Erythroblast (primary cell): Measurements from ENCODE around the gene SERINC3.

Experiments used
- DNase-seq, 2 experiments: peaks; one replicate each; lab custom pipeline; 2025; lab: John Stamatoyannopoulos, UW
- GATA1 ChIP-seq: IDR thresholded peaks from 2 replicates; pipeline ENCODE4 v1.6.1; 2011; ENCODE audit warnings: low read depth, mild to moderate bottlenecking, control low read depth, low read length, moderate library complexity
- POLR2A ChIP-seq: IDR thresholded peaks from 2 replicates; pipeline ENCODE4 v1.6.1; 2011; ENCODE audit warnings: mild to moderate bottlenecking, low read length

SERINC3 gene

DNA sequence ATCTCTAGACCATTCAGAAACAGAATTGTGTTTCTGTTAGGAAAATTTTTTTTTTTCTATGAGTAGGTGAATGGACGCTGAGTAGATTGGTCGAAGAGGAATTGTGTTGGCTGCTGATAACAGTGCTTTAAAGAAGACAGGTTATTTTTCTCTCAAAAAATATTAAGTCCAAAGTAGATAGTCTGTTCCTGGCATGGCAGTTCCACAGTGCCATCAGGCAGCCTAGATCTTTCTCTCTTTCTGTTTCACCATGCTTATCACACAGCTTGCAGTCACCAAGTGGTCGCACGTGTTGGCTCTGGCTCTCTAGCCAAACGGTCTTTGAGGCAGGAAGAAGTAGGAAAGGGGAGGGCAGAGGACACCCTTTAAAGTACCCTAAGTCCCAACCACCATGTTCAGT, 22.4 kb upstream of the SERINC3 start:
- peak; percentile 89 to 97 for DNase-seq
- peak; percentile 29 for TF ChIP-seq GATA1
- TF ChIP-seq POLR2A = peak; percentile 62

DNA sequence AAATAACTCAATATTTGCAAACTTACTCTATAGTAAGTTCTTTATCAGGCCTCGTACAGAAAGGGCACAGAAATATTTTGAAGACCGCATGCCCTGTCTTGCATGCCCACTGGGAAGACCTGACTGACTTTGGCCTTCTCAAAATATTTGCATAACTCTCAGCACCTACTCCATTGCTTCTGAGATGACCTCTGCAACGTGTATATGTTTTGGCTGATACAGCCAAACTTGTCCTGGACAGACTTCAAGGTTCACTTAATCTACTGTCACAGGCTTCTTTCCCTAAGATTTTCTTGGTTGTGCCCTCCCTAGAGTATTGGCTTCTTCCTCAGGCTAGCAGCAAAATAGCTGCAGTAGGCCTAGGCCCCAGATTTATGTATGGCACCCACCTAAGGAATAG, 21.5 kb upstream of the SERINC3 start:
- TF ChIP-seq POLR2A (no peak), GATA1 (no peak)

DNA sequence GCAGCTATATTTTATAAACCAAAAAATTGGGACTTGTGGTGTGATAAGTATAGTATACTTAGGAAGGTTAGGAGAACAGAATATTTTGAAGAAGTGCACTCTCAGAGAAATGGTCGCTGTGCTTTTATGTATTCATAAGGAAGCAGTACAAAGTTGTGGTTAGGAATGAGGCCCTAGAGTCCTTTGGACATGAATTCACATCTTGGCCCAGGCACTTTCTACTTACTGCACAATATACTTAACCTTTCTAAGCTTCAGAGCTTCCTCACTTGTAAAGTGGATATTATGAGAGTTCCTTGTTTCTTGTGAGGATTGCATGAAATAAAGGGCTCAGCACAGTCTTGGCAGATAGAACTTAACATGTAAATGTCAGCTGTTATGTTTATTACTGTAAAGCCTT, 21.0 kb upstream of the SERINC3 start:
- TF ChIP-seq GATA1 (no peak), POLR2A (no peak)
- no peak for DNase-seq

More for the DNA sequence above, 21.5 kb upstream of the SERINC3 start:
- DNase-seq = peak; percentile 40 to 73

DNA sequence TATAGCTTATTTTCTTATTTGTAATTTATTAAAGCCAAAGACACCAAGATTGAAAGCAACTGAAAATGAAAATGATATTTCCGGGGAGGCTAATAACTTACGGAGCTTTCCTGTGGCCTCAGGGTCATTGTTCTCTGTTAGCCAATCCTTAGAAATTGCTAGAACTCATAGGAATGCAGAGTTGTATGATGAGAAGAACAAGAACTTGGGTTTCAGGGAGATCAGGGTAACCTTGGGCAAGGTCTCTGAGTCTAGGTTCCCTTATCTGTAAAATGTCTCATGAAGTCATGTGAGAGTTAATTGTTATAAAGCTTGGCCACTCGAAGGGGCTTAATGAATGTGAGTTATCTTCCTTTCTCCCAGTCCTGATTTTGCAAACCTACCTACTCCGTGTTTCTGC, 20.1 kb upstream of the SERINC3 start:
- DNase-seq = peak; percentile 26 to 53
- no peak for TF ChIP-seq GATA1
- no peak for TF ChIP-seq POLR2A

DNA sequence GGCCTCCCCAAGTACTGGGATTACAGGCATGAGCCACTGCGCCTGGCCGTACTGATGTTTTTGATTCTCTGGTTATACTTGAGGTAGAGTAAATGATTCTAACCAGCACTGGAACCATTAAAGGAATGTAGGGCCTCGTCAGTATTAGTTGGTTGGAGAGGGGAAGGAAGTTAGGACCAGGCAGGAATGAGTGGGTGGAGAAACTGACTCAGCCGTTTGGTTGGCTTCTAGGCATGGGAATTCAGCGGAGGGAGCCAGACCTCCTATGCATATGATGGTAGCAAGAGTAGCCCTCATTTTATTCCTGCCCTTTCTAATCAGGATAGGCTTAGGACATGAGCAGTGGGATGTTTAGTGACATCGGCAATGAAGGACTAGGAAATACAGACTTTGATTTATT, 19.0 kb upstream of the SERINC3 start:
- TF ChIP-seq POLR2A = no peak
- TF ChIP-seq GATA1 = no peak
- DNase-seq = no peak

DNA sequence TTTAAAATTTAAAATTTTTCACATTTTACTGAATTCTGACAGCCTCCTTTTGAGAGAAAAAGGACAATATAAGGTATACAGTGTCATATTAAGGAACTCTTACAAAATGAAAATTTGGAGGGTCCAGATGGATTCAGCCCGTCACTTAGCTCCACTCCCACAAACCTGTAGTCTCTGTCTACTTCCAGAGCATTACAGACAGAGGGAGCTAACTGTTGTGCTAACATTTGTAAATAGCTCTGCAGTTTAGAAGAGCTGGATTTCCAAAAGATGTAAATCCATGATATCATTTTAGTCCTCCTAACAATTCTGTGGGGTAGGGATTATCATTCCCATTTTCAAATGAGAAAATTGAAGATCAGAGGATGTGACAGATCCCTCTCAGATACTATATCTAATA, 16.1 kb upstream of the SERINC3 start:
- no peak for DNase-seq
- TF ChIP-seq GATA1 (no peak), POLR2A (no peak)

DNA sequence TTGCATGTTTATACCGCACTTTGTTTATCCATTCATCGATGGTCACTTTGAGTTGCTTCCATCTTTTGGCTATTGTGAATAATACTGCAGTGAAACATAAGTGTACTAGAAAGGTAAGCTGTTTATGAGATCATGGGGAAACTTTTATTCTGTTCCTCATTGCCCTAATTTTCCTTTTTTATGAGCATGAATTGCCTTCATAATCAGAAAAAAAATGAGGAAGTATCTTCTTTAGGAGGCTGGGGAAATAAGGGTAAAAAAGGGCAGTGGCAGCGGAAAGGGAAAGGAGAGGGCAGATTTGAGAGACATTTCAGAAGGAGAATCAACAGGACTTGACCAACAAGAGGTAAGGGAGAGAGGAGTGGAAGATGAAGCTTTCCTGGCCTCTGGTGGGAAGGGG, 14.3 kb upstream of the SERINC3 start:
- no peak for TF ChIP-seq GATA1
- no peak for TF ChIP-seq POLR2A

DNA sequence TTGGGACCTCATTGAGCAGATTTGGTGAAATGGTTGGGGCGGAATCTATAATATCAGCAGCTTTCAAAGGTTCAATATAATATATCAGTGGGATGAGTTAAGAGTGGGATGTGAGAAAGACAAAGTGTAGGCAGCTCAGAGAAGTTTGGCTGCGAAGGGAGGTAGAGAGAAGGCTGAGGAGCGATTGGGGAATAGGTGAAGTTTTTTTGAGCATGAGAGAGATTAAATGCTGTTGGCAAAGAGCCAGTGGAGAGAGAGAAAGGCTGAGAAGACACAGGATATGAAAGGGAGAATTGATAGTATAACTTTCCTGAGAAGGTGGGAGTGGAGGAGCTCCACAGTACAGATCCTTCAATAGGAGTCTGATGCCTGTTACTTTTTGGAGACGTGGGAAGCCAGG, 12.1 kb upstream of the SERINC3 start:
- TF ChIP-seq GATA1 (no peak), POLR2A (no peak)
- peak; percentile 44 to 48 for DNase-seq

More for the DNA sequence above, 14.3 kb upstream of the SERINC3 start:
- no peak for DNase-seq

DNA sequence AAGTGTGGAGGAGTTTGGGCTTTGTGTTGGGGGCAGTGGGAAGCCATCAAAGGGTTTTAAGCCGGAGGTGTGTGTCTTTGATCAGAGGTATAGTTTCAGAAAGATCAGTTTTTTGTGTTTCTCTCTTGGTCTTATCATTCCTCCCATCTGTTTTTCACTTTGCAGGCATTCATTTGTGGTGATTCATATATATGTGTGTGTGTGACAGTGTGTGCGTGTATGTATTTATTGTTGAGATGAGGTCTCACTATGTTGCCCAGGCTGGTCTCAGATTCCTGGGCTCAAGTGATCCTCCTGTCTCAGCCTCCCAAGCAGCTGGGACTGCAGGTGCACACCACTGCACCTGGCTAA, 11.1 kb upstream of the SERINC3 start:
- DNase-seq = peak; percentile 47 to 49
- no peak for TF ChIP-seq POLR2A
- no peak for TF ChIP-seq GATA1

DNA sequence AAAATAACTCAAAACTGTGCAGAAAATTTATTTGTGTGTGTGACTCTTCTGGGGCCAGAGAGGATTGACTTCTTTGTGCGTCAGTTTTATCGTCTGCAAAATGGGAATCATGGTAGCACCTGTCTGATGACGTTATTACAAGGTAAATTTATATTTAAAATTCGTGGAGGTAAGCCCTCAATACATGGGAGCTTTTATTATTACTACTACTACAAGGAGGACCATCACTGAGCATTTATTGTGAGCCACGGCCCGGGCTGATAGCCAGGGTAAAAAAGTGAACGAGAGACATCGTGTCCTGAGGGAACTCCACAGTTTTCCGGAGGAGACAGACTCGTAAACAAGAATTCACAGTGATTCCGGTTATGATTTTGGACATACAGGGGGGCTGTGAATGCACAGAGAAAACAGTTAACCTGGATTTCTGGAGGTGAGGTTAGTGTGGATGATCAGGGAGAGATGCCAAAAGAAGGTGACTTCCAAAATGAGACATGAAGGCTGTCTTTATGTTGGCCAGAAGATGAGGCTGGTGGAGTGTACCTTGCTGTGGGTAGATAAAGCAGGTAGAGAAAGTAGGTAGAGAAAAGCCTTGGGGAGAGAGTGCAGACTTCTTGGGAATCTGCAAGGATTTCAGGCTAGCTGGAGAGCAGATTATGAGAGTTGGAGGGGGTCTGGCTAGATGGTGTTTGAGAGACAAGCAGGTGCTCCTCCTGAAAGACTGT, 10.6 kb upstream of the SERINC3 start:
- peak in 1 of 2 experiments; percentile 47 for DNase-seq
- TF ChIP-seq GATA1 (no peak), POLR2A (no peak)

DNA sequence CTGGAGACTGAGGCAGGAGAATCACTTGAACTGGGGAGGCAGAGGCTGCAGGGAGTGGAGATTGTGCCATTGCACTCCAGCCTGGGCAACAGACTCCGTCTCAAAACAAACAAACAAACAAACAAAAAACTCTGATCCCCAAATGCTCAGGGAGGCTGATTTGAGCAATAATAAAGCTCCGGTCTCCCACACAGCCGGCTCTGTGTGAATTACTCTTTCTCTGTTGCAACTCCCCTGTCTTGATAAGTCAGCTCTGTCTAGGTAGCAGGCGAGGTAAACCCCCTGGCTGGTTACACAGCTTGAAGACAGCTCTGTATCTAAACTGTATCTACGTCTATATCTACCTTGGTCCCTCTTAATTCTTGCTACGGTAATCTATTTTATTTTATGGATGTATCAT, 6.4 kb upstream of the SERINC3 start:
- no peak for DNase-seq
- TF ChIP-seq POLR2A (no peak), GATA1 (no peak)

DNA sequence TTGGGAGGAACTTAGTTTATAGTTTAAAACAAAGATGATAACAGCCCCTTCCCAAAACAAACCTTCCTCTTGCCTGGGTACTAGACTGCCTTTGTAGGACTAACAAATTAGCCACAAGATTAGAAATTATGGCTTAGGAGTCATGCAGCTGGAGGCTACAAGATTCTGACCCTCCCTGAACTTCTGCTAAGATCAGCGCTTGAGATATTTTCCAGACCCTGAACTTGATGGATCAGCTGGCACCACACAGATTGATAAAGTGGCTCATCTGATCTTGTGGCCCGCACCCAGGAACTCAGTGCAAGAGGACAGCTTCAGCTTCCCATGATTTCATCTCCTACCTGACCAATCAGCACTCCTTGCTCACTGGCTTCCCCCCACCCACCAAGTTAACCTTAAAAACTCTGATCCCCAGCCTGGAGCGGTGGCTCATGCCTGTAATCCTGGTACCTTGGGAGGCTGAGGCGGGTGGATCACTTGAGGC, 5.9 kb upstream of the SERINC3 start:
- DNase-seq = peak; percentile 30 to 59
- TF ChIP-seq POLR2A (no peak), GATA1 (no peak)

DNA sequence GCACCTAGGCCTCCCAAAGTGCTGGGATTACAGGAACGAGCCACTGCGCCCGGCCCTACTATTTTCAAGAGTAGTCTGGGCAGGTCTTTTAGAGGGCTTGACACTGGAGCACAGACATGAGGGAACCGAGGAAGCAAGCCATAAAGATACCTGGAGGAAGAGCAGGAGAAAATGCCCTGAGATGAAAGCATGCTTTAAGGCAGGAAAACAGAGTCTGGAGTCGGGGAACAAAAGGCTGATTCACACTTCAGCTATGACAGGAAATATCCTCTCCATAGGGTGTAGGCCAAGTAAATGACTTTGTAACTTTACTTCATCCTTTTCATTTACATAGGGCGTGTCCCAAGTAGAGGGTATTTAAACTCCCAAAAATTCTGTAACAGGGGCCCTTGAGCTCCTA, 4.3 kb upstream of the SERINC3 start:
- no peak for TF ChIP-seq POLR2A
- TF ChIP-seq GATA1 = no peak
- DNase-seq = peak; percentile 24 to 46

DNA sequence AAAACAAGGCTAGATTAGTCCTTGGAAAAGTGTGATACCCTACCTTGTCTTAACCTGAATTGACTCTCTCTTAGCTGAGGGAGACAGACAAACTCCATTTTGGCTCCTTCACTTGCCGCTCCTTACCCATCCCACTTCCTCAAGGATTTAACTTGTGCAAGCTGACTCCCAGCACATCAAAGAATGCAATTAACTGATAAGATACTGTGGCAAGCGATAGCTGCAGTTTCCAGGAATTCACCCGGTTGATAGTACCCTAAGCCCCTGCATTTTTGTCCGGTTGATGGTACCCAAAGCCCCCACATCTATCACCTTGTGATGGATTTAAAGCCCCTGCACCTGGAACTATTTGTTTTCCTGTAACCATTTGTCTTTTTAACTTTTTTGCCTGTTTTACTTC, 1.9 kb upstream of the SERINC3 start:
- DNase-seq = peak; percentile 31 to 50
- TF ChIP-seq GATA1 = no peak
- no peak for TF ChIP-seq POLR2A

DNA sequence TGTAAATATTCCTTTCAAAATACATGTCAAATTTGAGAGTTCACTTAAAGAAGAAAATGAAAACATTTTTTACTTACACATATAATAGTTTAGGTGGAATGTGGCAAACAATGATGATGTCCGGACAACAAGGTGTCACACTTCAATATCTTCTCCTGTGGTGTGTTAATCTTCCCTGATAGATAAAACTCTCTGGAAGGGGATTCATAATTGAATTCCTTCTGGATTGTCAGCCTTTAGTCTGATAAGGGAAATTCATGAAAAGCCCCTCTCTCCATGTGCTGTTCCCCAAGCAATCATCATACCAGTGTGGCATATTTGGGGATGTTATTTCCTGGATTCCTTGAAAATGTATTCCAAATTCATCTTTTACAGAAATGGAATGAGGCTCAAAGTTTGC, 971 bp upstream of the SERINC3 start:
- DNase-seq = no peak
- TF ChIP-seq GATA1 (no peak), POLR2A (no peak)

DNA sequence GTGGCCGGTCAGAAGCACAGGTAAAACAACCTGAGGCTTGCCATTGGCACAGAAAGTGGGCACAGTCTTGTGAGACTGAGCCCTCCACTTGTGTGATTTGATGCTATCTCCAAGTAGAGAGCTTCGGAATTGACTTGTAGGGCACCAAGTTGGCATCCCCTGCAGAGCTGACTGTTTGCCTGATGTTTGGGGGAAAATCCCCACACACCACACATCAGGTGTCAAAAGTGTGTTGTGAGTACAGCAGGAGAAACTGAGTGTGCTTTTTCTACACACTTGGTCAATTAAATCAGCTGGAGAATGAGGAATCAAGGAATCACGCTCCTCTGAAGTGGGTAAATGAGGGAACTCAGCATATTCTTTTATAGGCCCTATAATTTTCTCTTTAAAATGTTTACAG, 989 bp downstream of the SERINC3 start:
- TF ChIP-seq POLR2A (no peak), GATA1 (no peak)
- DNase-seq = peak in 1 of 2 experiments; percentile 48
